ENCODE data around the gene CEP112. TPM values are rescaled to one million over a fixed set of nuclear protein-coding genes. Genes with fewer than 3 reads are reported as not detected.

CEP112 gene
- total and polyA plus RNA-seq, 9 of the 15 experiments (the other 6 are each of a cell fraction or from before 2014, with no cell fraction given): 0.84 TPM; not detected in 8

DNA sequence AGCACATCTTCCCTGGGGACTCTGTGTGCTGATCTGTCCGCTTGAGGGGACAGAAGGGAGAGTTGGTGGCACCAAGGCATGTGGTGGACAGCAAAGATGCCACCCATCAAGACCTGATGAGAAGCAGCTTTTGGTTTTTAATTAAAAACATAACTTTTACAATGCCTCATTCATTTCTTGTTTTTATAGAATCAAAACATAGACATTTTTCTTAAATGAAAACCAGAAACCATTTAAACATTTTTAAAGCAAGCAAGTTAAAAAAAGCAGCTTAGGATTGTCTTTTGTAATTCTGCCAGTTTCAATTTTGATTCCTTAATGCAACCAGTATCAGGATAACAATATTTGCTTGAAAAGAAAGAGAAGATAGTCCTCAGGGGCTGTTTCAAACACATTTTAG, 506.8 kb downstream of the CEP112 start (continued):
- TF ChIP-seq, protein P1, sequence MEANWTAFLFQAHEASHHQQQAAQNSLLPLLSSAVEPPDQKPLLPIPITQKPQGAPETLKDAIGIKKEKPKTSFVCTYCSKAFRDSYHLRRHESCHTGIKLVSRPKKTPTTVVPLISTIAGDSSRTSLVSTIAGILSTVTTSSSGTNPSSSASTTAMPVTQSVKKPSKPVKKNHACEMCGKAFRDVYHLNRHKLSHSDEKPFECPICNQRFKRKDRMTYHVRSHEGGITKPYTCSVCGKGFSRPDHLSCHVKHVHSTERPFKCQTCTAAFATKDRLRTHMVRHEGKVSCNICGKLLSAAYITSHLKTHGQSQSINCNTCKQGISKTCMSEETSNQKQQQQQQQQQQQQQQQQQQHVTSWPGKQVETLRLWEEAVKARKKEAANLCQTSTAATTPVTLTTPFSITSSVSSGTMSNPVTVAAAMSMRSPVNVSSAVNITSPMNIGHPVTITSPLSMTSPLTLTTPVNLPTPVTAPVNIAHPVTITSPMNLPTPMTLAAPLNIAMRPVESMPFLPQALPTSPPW (CRISPR knock-in tag; IDR thresholded peaks at IDR 0.05): no peak
- TF ChIP-seq, protein P2, sequence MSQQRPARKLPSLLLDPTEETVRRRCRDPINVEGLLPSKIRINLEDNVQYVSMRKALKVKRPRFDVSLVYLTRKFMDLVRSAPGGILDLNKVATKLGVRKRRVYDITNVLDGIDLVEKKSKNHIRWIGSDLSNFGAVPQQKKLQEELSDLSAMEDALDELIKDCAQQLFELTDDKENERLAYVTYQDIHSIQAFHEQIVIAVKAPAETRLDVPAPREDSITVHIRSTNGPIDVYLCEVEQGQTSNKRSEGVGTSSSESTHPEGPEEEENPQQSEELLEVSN (IDR thresholded peaks at IDR 0.05; ENCODE audit: borderline replicate concordance in 1 of 2, extremely low read depth in 1 of 2, insufficient read depth in 1 of 2, insufficient read length in 1 of 2, low read depth in 1 of 2, low read length in 1 of 2, poor library complexity in 1 of 2, severe bottlenecking in 1 of 2): no peak
- TF ChIP-seq ZFPM2 (CRISPR knock-in tag; IDR thresholded peaks at IDR 0.05): no peak
- TF ChIP-seq, protein P3, sequence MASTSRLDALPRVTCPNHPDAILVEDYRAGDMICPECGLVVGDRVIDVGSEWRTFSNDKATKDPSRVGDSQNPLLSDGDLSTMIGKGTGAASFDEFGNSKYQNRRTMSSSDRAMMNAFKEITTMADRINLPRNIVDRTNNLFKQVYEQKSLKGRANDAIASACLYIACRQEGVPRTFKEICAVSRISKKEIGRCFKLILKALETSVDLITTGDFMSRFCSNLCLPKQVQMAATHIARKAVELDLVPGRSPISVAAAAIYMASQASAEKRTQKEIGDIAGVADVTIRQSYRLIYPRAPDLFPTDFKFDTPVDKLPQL (IDR thresholded peaks at IDR 0.05; ENCODE audit: extremely low read depth, insufficient read length): no peak
- no peak for TF ChIP-seq OTX1 (CRISPR knock-in tag; IDR thresholded peaks at IDR 0.05)
- no peak for TF ChIP-seq ZNF41 (CRISPR knock-in tag; conservative IDR thresholded peaks at IDR 0.05)
- TF ChIP-seq RBFOX2 (IDR thresholded peaks at IDR 0.05; ENCODE audit: low read depth, low read length): no peak

DNA sequence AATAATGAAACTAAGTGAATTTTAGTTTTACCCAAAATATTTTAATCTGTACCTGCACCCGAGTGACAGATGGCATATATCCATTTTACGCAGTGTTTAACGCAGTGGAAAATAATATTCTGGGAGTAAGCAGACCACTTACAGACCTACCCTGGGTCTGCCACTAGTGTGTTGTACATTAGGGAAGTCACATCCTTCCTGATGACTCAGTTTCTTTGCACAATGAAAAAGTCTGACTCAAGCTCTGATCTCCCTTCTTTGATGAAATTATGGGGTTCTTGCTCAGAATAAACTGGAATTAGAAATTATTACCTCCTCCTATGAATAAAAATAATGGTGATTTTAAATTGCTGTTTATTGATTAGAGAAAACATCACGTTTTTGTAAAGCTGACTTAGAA, 507.3 kb downstream of the CEP112 start:
- Histone ChIP-seq H3K9ac (ENCODE audit: insufficient read depth in 1 of 2, low read depth in 2 of 2, low read length in 2 of 2) (no peak overlapping the region), H3K4me3 (no peak overlapping the region), H4K20me1 (replicated peaks; ENCODE audit: control insufficient read depth, insufficient read depth, low read length) (no peaks in the 10 kb centered on the region), H2AFZ (ENCODE audit: low read depth, low read length) (no peak overlapping the region), H3K9me1 (ENCODE audit: control insufficient read depth, insufficient read depth, low read length) (no peaks in the 10 kb centered on the region), H3K9me3 (replicated peaks; ENCODE audit: control insufficient read depth, insufficient read depth, low read depth, low read length) (no peaks in the 10 kb centered on the region), H3K36me3 (ENCODE audit: control insufficient read depth, insufficient read depth, low read length) (no peaks in the 10 kb centered on the region), H3K27ac (ENCODE audit: extremely low read depth, low read depth, low read length) (no peak overlapping the region), H3K79me2 (ENCODE audit: control insufficient read depth, insufficient read depth, low read length) (no peaks in the 10 kb centered on the region), H3K4me2 (ENCODE audit: insufficient read depth, low read length) (no peak overlapping the region), H3K4me1 (replicated peaks in 1 of 2; ENCODE audit: control insufficient read depth in 2 of 2, insufficient read depth in 2 of 2, low read length in 2 of 2) (no peaks in the 10 kb centered on the region), H3K27me3 (ENCODE audit: control insufficient read depth in 2 of 2, insufficient read depth in 2 of 2, low read length in 2 of 2) (no peaks in the 10 kb centered on the region; a peak in 1 of 5 replicates)
- ChIA-PET POLR2A (no interaction called here), CTCF (ENCODE audit: low intra/inter-chr PET ratio) (no interaction called here)
- 0% methylated on average over 4 of the region's 4 CpGs for WGBS (ENCODE audit: insufficient coverage, low coverage, missing lambda C conversion rate)
- intact Hi-C loops (cut with micrococcal nuclease): no loop called here
- ATAC-seq (no peak), DNase-seq (ENCODE audit: extremely low read depth in 1 of 4, low spot score in 3 of 4) (no peak), FAIRE-seq (no peak)
- TF ChIP-seq ZNF561 (CRISPR knock-in tag; conservative IDR thresholded peaks at IDR 0.05) (no peak), ELF4 (CRISPR knock-in tag; IDR thresholded peaks at IDR 0.05) (no peak), PTTG1 (tag; IDR thresholded peaks at IDR 0.05; ENCODE audit: low read depth) (no peak), SREBF1 (IDR thresholded peaks at IDR 0.05; ENCODE audit: borderline replicate concordance, low read depth, low read length) (no peak), ZNF584 (CRISPR knock-in tag; IDR thresholded peaks at IDR 0.05; ENCODE audit: low read depth) (no peak), MYC (IDR thresholded peaks at IDR 0.05; ENCODE audit: low read depth, low read length) (no peak), MYC (CRISPR knock-in tag; IDR thresholded peaks at IDR 0.05; ENCODE audit: borderline replicate concordance, low read depth) (no peak), SP1 (CRISPR knock-in tag; IDR thresholded peaks at IDR 0.05) (no peak), CREB1 (IDR thresholded peaks at IDR 0.05) (no peak), CREB1 (CRISPR knock-in tag; IDR thresholded peaks at IDR 0.05) (no peak), ARID2 (IDR thresholded peaks at IDR 0.05) (no peak)
- BruUV-seq (replicated peaks): no TSS peak
- in situ Hi-C loops (cut with MboI): no loop called here
